Measurements from ENCODE around the gene LBR.

The LBR gene

GRCh38 chr1:225373155-225373554 is 54.7 kb downstream of the LBR start:
- DNase-seq (ENCODE audit: low read depth): no peak

GRCh38 chr1:225371366-225372010 is 56.4 kb downstream of the LBR start:
- DNase-seq (ENCODE audit: low read depth): no peak

GRCh38 chr1:225368036-225368552 is 59.7 kb downstream of the LBR start:
- no peak for DNase-seq (ENCODE audit: low read depth)

- DNase-seq (ENCODE audit: low read depth): no peak
Observed at GRCh38 chr1:225366552-225366951, 61.3 kb downstream of the LBR start.

- no peak for DNase-seq (ENCODE audit: low read depth)
Observed at GRCh38 chr1:225366018-225366417, 61.8 kb downstream of the LBR start.

- DNase-seq (ENCODE audit: low read depth): no peak
Observed at GRCh38 chr1:225364439-225364838, 63.4 kb downstream of the LBR start.

- DNase-seq (ENCODE audit: low read depth): no peak
Observed at GRCh38 chr1:225362805-225363204, 65.0 kb downstream of the LBR start.

- DNase-seq (ENCODE audit: low read depth): no peak
Observed at GRCh38 chr1:225361176-225361575, 66.7 kb downstream of the LBR start.

GRCh38 chr1:225360119-225360518 is 67.7 kb downstream of the LBR start:
- no peak for DNase-seq (ENCODE audit: low read depth)

- DNase-seq (ENCODE audit: low read depth): no peak
Observed at GRCh38 chr1:225355863-225356262, 72.0 kb downstream of the LBR start.

GRCh38 chr1:225354906-225355305 is 72.9 kb downstream of the LBR start:
- no peak for DNase-seq (ENCODE audit: low read depth)

Data from activated T-cell treated with anti-CD3 and anti-CD28 coated beads for 24 hours (primary cell).